Measurements from ENCODE around the gene F2. TPM values are rescaled to one million over a fixed set of nuclear protein-coding genes. Genes with fewer than 3 reads are reported as not detected.

The F2 gene
- total RNA-seq, 4 donors from 2014 or later, result 0.42 to 1.1 TPM; not detected in 2

GRCh38 chr11:46673713-46674462 lies 45.1 kb upstream of the F2 start:
- DNase-seq (ENCODE audit: extremely low spot score), result no peak
- TF ChIP-seq CTCF (IDR thresholded peaks at IDR 0.05) (no peak), EP300 (IDR thresholded peaks at IDR 0.05) (no peak), POLR2AphosphoS5 (IDR thresholded peaks at IDR 0.05) (no peak), POLR2A (IDR thresholded peaks at IDR 0.05; ENCODE audit: low read depth) (no peak)
- peaks cover 54 to 78% (median 75%) of the 10 kb centered on the region in 4 donors for H3K36me3 ChIP-seq
- 75% methylated on average over 6 of the region's 6 CpGs for WGBS
- H3K27ac ChIP-seq (replicated peaks in 1 of 4), result peak overlapping the region; percentile 68 to 82 (median 77)
- H3K4me1 ChIP-seq, result peaks cover 31 to 49% (median 40%) of the 10 kb centered on the region in 4 donors
- no peak overlapping the region for H3K4me3 ChIP-seq
- H3K27me3 ChIP-seq, result no peaks in the 10 kb centered on the region
- H3K9me3 ChIP-seq, result no peaks in the 10 kb centered on the region
- intact Hi-C loops (cut with DNase I), result no loop called here

GRCh38 chr11:46674463-46675287 lies 44.3 kb upstream of the F2 start:
- H3K36me3 ChIP-seq, result peaks cover 54 to 78% (median 75%) of the 10 kb centered on the region in 4 donors
- TF ChIP-seq POLR2AphosphoS5 (IDR thresholded peaks at IDR 0.05), result no peak
- no peak for TF ChIP-seq POLR2A (IDR thresholded peaks at IDR 0.05; ENCODE audit: low read depth)
- no peak for TF ChIP-seq CTCF (IDR thresholded peaks at IDR 0.05)
- no peak for TF ChIP-seq EP300 (IDR thresholded peaks at IDR 0.05)
- peaks cover 31 to 46% (median 38%) of the 10 kb centered on the region in 4 donors for H3K4me1 ChIP-seq
- 49% methylated on average over 12 of the region's 12 CpGs for WGBS
- no peak overlapping the region for H3K4me3 ChIP-seq
- no peaks in the 10 kb centered on the region for H3K27me3 ChIP-seq
- intact Hi-C loops (cut with DNase I), result no loop called here
- DNase-seq (ENCODE audit: extremely low spot score), result no peak
- no peaks in the 10 kb centered on the region for H3K9me3 ChIP-seq
- peak overlapping the region; percentile 68 to 82 (median 77) for H3K27ac ChIP-seq (replicated peaks in 1 of 4)

GRCh38 chr11:46675288-46675851 lies 43.6 kb upstream of the F2 start:
- 8% methylated on average over 4 of the region's 4 CpGs for WGBS
- intact Hi-C loops (cut with DNase I), result no loop called here

GRCh38 chr11:46675949-46676348 lies 43.1 kb upstream of the F2 start:
- no peaks in the 10 kb centered on the region for H3K27me3 ChIP-seq
- peak overlapping the region in 1 of 4 donors; percentile 3 for H3K4me3 ChIP-seq
- intact Hi-C loops (cut with DNase I), result no loop called here
- TF ChIP-seq POLR2A (IDR thresholded peaks at IDR 0.05; ENCODE audit: low read depth), result no peak
- no peak for TF ChIP-seq CTCF (IDR thresholded peaks at IDR 0.05)
- TF ChIP-seq POLR2AphosphoS5 (IDR thresholded peaks at IDR 0.05), result no peak
- peaks cover 60 to 78% (median 75%) of the 10 kb centered on the region in 4 donors for H3K36me3 ChIP-seq
- DNase-seq (ENCODE audit: extremely low spot score), result no peak
- peak overlapping the region; percentile 68 to 82 (median 77) for H3K27ac ChIP-seq (replicated peaks in 1 of 4)
- WGBS, result 86% methylated on average over 7 of the region's 7 CpGs
- H3K9me3 ChIP-seq, result no peaks in the 10 kb centered on the region
- H3K4me1 ChIP-seq, result peaks cover 31 to 45% (median 36%) of the 10 kb centered on the region in 4 donors

More at GRCh38 chr11:46675288-46675851, 43.6 kb upstream of the F2 start:
- Histone ChIP-seq H3K27me3 (no peaks in the 10 kb centered on the region), H3K9me3 (no peaks in the 10 kb centered on the region), H3K36me3 (peaks cover 57 to 78% (median 75%) of the 10 kb centered on the region in 4 donors), H3K4me1 (peaks cover 31 to 45% (median 36%) of the 10 kb centered on the region in 4 donors), H3K27ac (replicated peaks in 1 of 4) (peak overlapping the region; percentile 68 to 82 (median 77)), H3K4me3 (peak overlapping the region in 1 of 4 donors; percentile 3)
- peak; percentile 93 for DNase-seq (ENCODE audit: extremely low spot score)
- TF ChIP-seq CTCF (IDR thresholded peaks at IDR 0.05), result peak in 1 of 3 experiments; percentile 2
- peak; percentile 54 to 61 for TF ChIP-seq POLR2AphosphoS5 (IDR thresholded peaks at IDR 0.05)
- no peak for TF ChIP-seq POLR2A (IDR thresholded peaks at IDR 0.05; ENCODE audit: low read depth)
